ENCODE data around the gene NEDD4L. TPM values are rescaled to one million over a fixed set of nuclear protein-coding genes. Genes with fewer than 3 reads are reported as not detected.

The NEDD4L gene
- total and polyA plus RNA-seq, 2 experiments from 2014 or later: 36.2 to 72.3 TPM

- H3K79me2 ChIP-seq (replicated peaks; ENCODE audit: insufficient read depth): peaks cover 61% of the 10 kb centered on the region
- peaks cover 47% of the 10 kb centered on the region for H3K4me1 ChIP-seq (ENCODE audit: insufficient read depth)
- H3K4me1 Mint-ChIP-seq: peaks cover 64% of the 10 kb centered on the region
- ATAC-seq (no peak), DNase-seq (ENCODE audit: low spot score) (no peak)
- H3K4me3 ChIP-seq: no peak overlapping the region
- H3K27me3 Mint-ChIP-seq (ENCODE audit: insufficient read depth, low read depth, poor library complexity): peaks cover 3% of the 10 kb centered on the region
- no peak overlapping the region for H3K4me2 ChIP-seq
- TF ChIP-seq ETS1 (IDR thresholded peaks at IDR 0.05): no peak
- no peak for TF ChIP-seq POLR2AphosphoS5 (IDR thresholded peaks at IDR 0.05; ENCODE audit: low read depth)
- TF ChIP-seq EZH2phosphoT487 (IDR thresholded peaks at IDR 0.05; ENCODE audit: unreplicated experiment): no peak
- no peaks in the 10 kb centered on the region for H3K36me3 ChIP-seq (ENCODE audit: insufficient read depth)
- no peaks in the 10 kb centered on the region for H3K9me2 ChIP-seq (ENCODE audit: insufficient read depth)
- H3K27me3 ChIP-seq (ENCODE audit: insufficient read depth): no peaks in the 10 kb centered on the region
- H3K9me3 Mint-ChIP-seq: no peaks in the 10 kb centered on the region
- no peak overlapping the region for H3K27ac Mint-ChIP-seq
- H3F3A ChIP-seq (replicated peaks; ENCODE audit: low read depth): no peaks in the 10 kb centered on the region
- no peaks in the 10 kb centered on the region for H3K36me3 Mint-ChIP-seq (ENCODE audit: low read depth)
- no peak overlapping the region for H2AFZ ChIP-seq
- no peak overlapping the region for H3K27ac ChIP-seq (ENCODE audit: low read depth)
- H4K20me1 ChIP-seq (replicated peaks; ENCODE audit: insufficient read depth): peaks cover 3% of the 10 kb centered on the region; the same call in 1 of the 2 replicates
- no peak overlapping the region for H3K4me3 Mint-ChIP-seq
Measured at GRCh38 chr18:58192519-58192918, 148.5 kb downstream of the NEDD4L start.

- no peak overlapping the region for H3K4me3 Mint-ChIP-seq
- no peaks in the 10 kb centered on the region for H3K9me2 ChIP-seq (ENCODE audit: insufficient read depth)
- ATAC-seq (peak; percentile 85), DNase-seq (ENCODE audit: low spot score) (peak; percentile 89)
- H3K27me3 ChIP-seq (ENCODE audit: insufficient read depth): no peaks in the 10 kb centered on the region
- no peaks in the 10 kb centered on the region for H3K9me3 Mint-ChIP-seq
- no peaks in the 10 kb centered on the region; the same call in 1 of the 2 replicates for H4K20me1 ChIP-seq (replicated peaks; ENCODE audit: insufficient read depth)
- H3F3A ChIP-seq (replicated peaks; ENCODE audit: low read depth): no peaks in the 10 kb centered on the region
- H3K27ac Mint-ChIP-seq: peak overlapping the region; percentile 18; the same call in 1 of the 2 replicates
- peak overlapping the region; percentile 27; the same call in 1 of the 2 replicates for H3K27ac ChIP-seq (ENCODE audit: low read depth)
- TF ChIP-seq CTCF (conservative IDR thresholded peaks at IDR 0.05; ENCODE audit: low read depth in 2 of 2) (peak; percentile 57 to 87), CREB1 (CRISPR knock-in tag; IDR thresholded peaks at IDR 0.05; ENCODE audit: low read depth) (0 out of 2 replicates have a peak, but pooled peaks have one; percentile 49), JUNB (IDR thresholded peaks at IDR 0.05; ENCODE audit: unreplicated experiment) (no peak), ZNF462 (CRISPR knock-in tag; IDR thresholded peaks at IDR 0.05) (peak; percentile 76; the same call in 1 of the 2 replicates)
- H3K27me3 Mint-ChIP-seq (ENCODE audit: insufficient read depth, low read depth, poor library complexity): peaks cover 3% of the 10 kb centered on the region
- no peaks in the 10 kb centered on the region for H3K36me3 ChIP-seq (ENCODE audit: insufficient read depth)
- peaks cover 55% of the 10 kb centered on the region for H3K4me1 Mint-ChIP-seq
- no peaks in the 10 kb centered on the region for H3K36me3 Mint-ChIP-seq (ENCODE audit: low read depth)
- H2AFZ ChIP-seq: no peak overlapping the region
- no peak overlapping the region for H3K4me3 ChIP-seq
- peaks cover 37% of the 10 kb centered on the region for H3K4me1 ChIP-seq (ENCODE audit: insufficient read depth)
- peaks cover 70% of the 10 kb centered on the region for H3K79me2 ChIP-seq (replicated peaks; ENCODE audit: insufficient read depth)
- H3K4me2 ChIP-seq: peak overlapping the region; percentile 80; the same call in 1 of the 2 replicates
Measured at GRCh38 chr18:58194028-58194427, 150.0 kb downstream of the NEDD4L start.
